HepG2 (cell line): ENCODE measurements around the gene RPTOR. TPM values are rescaled to one million over a fixed set of nuclear protein-coding genes. Genes with fewer than 3 reads are reported as not detected.

Experiments
- DNMT1 ChIP-seq: sonication (generic); formaldehyde crosslinking; IDR thresholded peaks from 2 replicates; pipeline ENCODE4 v1.5.1; 2020; ENCODE audit warnings: mild to moderate bottlenecking, missing genetic modification reagents
- EED ChIP-seq: sonication (generic); formaldehyde crosslinking; IDR thresholded peaks from 2 replicates; pipeline ENCODE4 v1.5.0; 2020; ENCODE audit warnings: mild to moderate bottlenecking, missing genetic modification reagents
- PAWR ChIP-seq: sonication (generic); formaldehyde crosslinking; IDR thresholded peaks from 2 replicates; pipeline ENCODE4 v1.4.0; 2020; ENCODE audit warnings: missing genetic modification reagents, mild to moderate bottlenecking, borderline replicate concordance
- U2AF1 ChIP-seq: fragments of 200-400 bp; formaldehyde crosslinking; optimal IDR thresholded peaks from 2 replicates; pipeline ENCODE3; 2017; ENCODE audit warnings: mild to moderate bottlenecking, low read depth, low read length
- polyA plus RNA-seq, 8 experiments: library from polyadenylated mRNA; depleted of rRNA in 3 of 8; stranded (reverse) in 7 of 8; unstranded in 1 of 8; fragments of >200 nt; fragmentation: Illumina TruSeq in 4 of 8; extraction: Trizol in 4 of 8; gene quantifications; 2 replicates each; pipeline versions ENCODE4 v1.2.1 to v1.2.3, GENCODE V29; 2011 to 2016; ENCODE audit warnings: low read depth in 4 of 8, missing spikeins in 1 of 8, mixed read lengths in 1 of 8; ENCODE audit not compliant: insufficient read depth in 1 of 8
- total RNA-seq, 5 experiments: library from RNA; depleted of rRNA; stranded (reverse); fragments of >200 nt; fragmentation: Illumina TruSeq; extraction: Trizol; gene quantifications; 2 replicates each; pipeline ENCODE4 v1.2.3, GENCODE V29; 2016; ENCODE audit warnings: low read depth in 1 of 5
- TF ChIP-seq, protein P1 (sequence below): sonication (generic); formaldehyde crosslinking; IDR thresholded peaks from 2 replicates; pipeline ENCODE4 v1.5.1; 2020; ENCODE audit warnings: missing genetic modification reagents, mild to moderate bottlenecking, borderline replicate concordance
- TF ChIP-seq, protein P2 (sequence below): sonication (generic); formaldehyde crosslinking; IDR thresholded peaks from 2 replicates; pipeline ENCODE4 v1.5.1; 2020; ENCODE audit warnings: mild to moderate bottlenecking, moderate library complexity, missing genetic modification reagents
- TF ChIP-seq, protein P3 (sequence below): IDR thresholded peaks from 2 replicates; pipeline ENCODE4 v1.6.1; 2016; ENCODE audit warnings: low read depth, borderline replicate concordance
- TF ChIP-seq, protein P4 (sequence below), 2 experiments: fragments of 450-650 bp in 1 of 2; sonication (generic) in 1 of 2; formaldehyde crosslinking in 1 of 2; IDR thresholded peaks; 2 replicates each; pipeline versions ENCODE4 v1.6.1 to v1.8.0; 2016 to 2022; ENCODE audit warnings: antibody characterized with exemption in 1 of 2, mild to moderate bottlenecking in 1 of 2, missing genetic modification reagents in 1 of 2
- TF ChIP-seq, protein P5 (sequence below): sonication (generic); formaldehyde crosslinking; IDR thresholded peaks from 2 replicates; pipeline ENCODE4 v1.8.0; 2022; ENCODE audit warnings: missing genetic modification reagents, mild to moderate bottlenecking, moderate library complexity, borderline replicate concordance
- TF ChIP-seq, protein P6 (sequence below): sonication (generic); formaldehyde crosslinking; IDR thresholded peaks from 2 replicates; pipeline ENCODE4 v1.4.0; 2020; ENCODE audit warnings: mild to moderate bottlenecking, missing genetic modification reagents

The RPTOR gene
- total and polyA plus RNA-seq, 2 of the 13 experiments (the other 11 are each of a cell fraction or from before 2014, with no cell fraction given), result 6.6 to 25.3 TPM

DNA sequence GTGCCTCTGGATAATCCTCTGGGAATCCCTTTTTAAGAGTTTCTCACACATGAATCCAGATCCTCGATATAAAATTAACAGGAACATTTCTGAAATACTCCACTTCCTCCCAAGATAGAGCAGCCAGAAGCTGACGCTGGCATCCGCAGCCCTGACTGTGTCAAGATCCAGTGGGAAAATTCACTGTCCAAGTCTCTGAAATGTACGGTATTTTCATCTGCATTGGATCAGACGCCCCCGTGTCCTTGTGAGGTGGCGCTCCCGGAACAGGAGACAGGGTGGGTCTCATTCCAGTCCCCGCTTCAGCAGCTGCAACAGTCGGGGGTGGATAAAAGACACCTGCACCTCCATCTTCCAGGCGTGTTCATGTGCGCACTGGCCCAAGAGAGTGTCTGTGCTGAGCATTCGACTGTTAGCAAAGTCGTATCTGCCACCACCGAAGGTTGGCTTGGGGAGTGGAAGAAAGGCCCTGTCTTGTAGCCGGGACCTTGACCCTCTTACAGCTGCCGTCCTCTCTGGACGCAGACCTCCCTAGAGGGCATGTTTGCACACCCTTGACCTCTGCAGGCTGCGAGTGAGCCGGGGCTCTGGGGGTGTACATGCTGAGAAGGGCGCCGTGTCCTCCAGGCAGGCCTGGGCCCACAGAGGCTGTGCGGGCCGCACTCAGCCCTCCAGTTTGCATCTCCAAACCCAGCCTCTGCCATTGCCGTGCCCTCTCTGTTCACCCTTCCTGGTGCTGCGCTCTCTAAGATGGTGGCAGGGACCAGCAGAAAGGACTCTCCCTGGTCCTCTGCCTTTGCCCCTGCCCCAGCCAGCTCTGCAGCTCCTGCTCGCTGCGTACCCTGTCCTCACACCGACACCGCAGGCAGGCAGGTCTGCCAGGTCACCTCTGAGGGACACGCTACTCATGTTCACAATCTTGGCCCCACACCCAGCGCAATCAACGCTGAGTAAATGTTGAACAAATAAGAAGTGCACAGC lies 375.0 kb downstream of the RPTOR start (continued):
- TF ChIP-seq, protein P1, sequence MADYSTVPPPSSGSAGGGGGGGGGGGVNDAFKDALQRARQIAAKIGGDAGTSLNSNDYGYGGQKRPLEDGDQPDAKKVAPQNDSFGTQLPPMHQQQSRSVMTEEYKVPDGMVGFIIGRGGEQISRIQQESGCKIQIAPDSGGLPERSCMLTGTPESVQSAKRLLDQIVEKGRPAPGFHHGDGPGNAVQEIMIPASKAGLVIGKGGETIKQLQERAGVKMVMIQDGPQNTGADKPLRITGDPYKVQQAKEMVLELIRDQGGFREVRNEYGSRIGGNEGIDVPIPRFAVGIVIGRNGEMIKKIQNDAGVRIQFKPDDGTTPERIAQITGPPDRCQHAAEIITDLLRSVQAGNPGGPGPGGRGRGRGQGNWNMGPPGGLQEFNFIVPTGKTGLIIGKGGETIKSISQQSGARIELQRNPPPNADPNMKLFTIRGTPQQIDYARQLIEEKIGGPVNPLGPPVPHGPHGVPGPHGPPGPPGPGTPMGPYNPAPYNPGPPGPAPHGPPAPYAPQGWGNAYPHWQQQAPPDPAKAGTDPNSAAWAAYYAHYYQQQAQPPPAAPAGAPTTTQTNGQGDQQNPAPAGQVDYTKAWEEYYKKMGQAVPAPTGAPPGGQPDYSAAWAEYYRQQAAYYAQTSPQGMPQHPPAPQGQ (CRISPR knock-in tag), result no peak
- TF ChIP-seq EED (CRISPR knock-in tag) (0 out of 2 replicates have a peak, but pooled peaks have one; percentile 58), PAWR (CRISPR knock-in tag) (no peak), DNMT1 (CRISPR knock-in tag) (peak; percentile 75; the same call in 1 of the 2 replicates), U2AF1 (no peak)
- TF ChIP-seq, protein P2, sequence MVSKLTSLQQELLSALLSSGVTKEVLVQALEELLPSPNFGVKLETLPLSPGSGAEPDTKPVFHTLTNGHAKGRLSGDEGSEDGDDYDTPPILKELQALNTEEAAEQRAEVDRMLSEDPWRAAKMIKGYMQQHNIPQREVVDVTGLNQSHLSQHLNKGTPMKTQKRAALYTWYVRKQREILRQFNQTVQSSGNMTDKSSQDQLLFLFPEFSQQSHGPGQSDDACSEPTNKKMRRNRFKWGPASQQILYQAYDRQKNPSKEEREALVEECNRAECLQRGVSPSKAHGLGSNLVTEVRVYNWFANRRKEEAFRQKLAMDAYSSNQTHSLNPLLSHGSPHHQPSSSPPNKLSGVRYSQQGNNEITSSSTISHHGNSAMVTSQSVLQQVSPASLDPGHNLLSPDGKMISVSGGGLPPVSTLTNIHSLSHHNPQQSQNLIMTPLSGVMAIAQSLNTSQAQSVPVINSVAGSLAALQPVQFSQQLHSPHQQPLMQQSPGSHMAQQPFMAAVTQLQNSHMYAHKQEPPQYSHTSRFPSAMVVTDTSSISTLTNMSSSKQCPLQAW, result 0 out of 2 replicates have a peak, but pooled peaks have one; percentile 23
- TF ChIP-seq, protein P3, sequence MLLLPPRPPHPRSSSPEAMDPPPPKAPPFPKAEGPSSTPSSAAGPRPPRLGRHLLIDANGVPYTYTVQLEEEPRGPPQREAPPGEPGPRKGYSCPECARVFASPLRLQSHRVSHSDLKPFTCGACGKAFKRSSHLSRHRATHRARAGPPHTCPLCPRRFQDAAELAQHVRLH (CRISPR knock-in tag), result no peak
- TF ChIP-seq, protein P4, sequence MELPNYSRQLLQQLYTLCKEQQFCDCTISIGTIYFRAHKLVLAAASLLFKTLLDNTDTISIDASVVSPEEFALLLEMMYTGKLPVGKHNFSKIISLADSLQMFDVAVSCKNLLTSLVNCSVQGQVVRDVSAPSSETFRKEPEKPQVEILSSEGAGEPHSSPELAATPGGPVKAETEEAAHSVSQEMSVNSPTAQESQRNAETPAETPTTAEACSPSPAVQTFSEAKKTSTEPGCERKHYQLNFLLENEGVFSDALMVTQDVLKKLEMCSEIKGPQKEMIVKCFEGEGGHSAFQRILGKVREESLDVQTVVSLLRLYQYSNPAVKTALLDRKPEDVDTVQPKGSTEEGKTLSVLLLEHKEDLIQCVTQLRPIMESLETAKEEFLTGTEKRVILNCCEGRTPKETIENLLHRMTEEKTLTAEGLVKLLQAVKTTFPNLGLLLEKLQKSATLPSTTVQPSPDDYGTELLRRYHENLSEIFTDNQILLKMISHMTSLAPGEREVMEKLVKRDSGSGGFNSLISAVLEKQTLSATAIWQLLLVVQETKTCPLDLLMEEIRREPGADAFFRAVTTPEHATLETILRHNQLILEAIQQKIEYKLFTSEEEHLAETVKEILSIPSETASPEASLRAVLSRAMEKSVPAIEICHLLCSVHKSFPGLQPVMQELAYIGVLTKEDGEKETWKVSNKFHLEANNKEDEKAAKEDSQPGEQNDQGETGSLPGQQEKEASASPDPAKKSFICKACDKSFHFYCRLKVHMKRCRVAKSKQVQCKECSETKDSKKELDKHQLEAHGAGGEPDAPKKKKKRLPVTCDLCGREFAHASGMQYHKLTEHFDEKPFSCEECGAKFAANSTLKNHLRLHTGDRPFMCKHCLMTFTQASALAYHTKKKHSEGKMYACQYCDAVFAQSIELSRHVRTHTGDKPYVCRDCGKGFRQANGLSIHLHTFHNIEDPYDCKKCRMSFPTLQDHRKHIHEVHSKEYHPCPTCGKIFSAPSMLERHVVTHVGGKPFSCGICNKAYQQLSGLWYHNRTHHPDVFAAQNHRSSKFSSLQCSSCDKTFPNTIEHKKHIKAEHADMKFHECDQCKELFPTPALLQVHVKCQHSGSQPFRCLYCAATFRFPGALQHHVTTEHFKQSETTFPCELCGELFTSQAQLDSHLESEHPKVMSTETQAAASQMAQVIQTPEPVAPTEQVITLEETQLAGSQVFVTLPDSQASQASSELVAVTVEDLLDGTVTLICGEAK (IDR thresholded peaks at IDR 0.05), result no peak
- TF ChIP-seq, protein P4 (CRISPR knock-in tag; IDR thresholded peaks at IDR 0.05), result 0 out of 2 replicates have a peak, but pooled peaks have one; percentile 23
- TF ChIP-seq, protein P5, sequence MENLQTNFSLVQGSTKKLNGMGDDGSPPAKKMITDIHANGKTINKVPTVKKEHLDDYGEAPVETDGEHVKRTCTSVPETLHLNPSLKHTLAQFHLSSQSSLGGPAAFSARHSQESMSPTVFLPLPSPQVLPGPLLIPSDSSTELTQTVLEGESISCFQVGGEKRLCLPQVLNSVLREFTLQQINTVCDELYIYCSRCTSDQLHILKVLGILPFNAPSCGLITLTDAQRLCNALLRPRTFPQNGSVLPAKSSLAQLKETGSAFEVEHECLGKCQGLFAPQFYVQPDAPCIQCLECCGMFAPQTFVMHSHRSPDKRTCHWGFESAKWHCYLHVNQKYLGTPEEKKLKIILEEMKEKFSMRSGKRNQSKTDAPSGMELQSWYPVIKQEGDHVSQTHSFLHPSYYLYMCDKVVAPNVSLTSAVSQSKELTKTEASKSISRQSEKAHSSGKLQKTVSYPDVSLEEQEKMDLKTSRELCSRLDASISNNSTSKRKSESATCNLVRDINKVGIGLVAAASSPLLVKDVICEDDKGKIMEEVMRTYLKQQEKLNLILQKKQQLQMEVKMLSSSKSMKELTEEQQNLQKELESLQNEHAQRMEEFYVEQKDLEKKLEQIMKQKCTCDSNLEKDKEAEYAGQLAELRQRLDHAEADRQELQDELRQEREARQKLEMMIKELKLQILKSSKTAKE (CRISPR knock-in tag), result no peak
- TF ChIP-seq, protein P6, sequence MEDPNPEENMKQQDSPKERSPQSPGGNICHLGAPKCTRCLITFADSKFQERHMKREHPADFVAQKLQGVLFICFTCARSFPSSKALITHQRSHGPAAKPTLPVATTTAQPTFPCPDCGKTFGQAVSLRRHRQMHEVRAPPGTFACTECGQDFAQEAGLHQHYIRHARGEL (CRISPR knock-in tag), result no peak
